ENCODE results near the gene SLC9A3.

Gene SLC9A3

GRCh38 chr5:427415-428087 lies 96.7 kb downstream of the SLC9A3 start:
- DNase-seq: no peak

- no peak for DNase-seq
Observed at GRCh38 chr5:426392-426976, 97.8 kb downstream of the SLC9A3 start.

GRCh38 chr5:425714-426113 lies 98.5 kb downstream of the SLC9A3 start:
- DNase-seq: no peak

- no peak for DNase-seq
Observed at GRCh38 chr5:424301-425110, 99.7 kb downstream of the SLC9A3 start.

GRCh38 chr5:423626-424261 lies 100.5 kb downstream of the SLC9A3 start:
- no peak for DNase-seq

GRCh38 chr5:423233-423565 lies 101.0 kb downstream of the SLC9A3 start:
- no peak for DNase-seq

GRCh38 chr5:422323-423232 lies 101.7 kb downstream of the SLC9A3 start:
- no peak for DNase-seq

- no peak for DNase-seq
Observed at GRCh38 chr5:421901-422300, 102.3 kb downstream of the SLC9A3 start.

GRCh38 chr5:421287-421880 lies 102.9 kb downstream of the SLC9A3 start:
- no peak for DNase-seq

GRCh38 chr5:420632-421286 lies 103.5 kb downstream of the SLC9A3 start:
- DNase-seq: no peak

Data from activated CD4-positive, alpha-beta T cell treated with anti-CD3 and anti-CD28 coated beads for 48 hours (primary cell).